Measurements from ENCODE around the gene TUBD1.
"Not testable (repeated sequence)": the region's sequence is repeated elsewhere in the genome, so short reads cannot be mapped to it uniquely, and the experiment has no call there.

TUBD1 gene

DNA sequence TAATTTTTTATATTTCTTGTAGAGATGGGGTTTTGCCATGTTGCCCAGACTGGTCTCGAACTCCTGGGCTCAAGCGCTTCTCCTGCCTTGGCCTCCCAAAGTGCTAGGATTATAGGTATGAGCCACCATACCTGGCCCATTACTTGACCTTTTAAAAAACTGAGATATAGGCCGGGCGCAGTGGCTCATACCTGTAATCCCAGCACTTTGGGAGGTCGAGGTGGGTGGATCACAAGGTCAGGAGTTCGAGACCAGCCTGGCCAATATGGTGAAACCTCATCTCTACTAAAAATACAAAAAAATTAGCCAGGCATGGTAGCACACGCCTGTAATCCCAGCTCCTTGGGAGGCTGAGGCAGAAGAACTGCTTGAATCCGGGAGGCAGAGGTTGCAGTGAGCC lies 19.3 kb downstream of the TUBD1 start:
- DNase-seq: not testable (repeated sequence)

DNA sequence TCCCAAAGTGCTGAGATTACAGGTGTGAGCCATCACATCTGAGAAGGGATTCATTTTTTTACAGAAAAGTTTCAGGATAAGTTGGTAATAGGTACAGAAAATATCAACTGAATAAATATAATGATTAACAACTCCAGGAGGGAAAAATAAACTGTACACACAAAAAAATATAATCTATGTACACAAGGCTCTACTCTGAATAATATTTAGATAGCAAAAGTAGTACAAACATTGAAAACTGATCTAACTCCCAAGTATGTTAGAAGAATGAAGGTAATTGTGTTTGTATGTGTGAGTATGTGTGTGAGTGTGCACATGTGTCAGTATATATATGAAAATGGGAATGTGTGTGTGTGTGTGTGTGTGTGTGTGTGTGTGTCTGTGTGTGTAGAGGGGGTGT lies 20.4 kb downstream of the TUBD1 start:
- no peak for DNase-seq

DNA sequence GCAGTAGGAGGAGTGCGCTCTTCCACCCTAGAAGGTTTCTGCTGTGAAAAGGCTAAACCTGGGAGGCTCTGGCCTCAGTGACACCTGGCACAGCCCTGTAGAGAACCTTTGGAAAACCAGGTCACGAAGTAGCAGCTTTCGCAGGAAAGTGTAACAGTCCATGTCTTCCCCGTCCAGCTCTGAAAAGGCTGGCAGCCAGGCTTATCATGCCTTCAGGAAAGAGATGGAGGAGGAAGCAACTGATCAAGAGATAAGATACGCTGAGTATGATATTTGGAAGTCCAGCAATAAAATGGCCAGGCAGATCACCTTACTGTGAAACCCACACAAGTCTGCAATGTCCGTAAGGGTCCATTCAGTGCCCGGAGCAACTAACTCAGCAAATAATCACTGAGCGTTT lies 22.3 kb downstream of the TUBD1 start:
- DNase-seq: no peak

DNA sequence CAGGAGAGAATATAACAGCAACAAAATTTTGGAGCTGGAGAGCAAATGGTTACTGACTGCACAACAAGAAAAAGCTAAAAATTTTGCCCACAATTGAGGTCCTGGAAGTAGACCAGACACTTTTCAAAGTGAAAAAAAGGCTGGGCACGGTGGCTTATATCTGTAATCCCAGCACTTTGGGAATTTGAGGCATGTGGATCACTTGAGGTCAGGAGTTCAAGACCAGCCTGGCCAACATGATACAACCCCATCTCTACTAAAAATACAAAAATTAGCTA lies 22.9 kb downstream of the TUBD1 start:
- DNase-seq: no peak

DNA sequence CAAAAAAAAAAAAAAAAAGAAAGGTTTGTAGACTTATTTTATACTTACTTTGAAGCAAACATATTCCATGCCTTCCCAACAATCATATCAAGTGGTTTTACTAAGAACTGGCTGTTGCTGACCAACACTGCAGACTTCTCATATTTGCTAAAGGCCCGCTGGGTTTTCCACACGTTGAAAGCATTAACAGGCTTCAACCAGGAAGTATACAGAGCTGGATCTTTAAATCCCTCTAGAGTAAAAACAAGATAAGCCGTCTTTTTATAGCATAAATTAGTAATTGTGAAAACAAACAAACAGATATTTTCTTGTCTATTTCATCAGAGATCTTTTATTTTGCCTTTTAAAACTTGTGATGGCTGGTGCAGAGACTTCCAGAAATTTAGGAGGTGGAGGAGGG lies 29.1 kb downstream of the TUBD1 start:
- no peak for DNase-seq

DNA sequence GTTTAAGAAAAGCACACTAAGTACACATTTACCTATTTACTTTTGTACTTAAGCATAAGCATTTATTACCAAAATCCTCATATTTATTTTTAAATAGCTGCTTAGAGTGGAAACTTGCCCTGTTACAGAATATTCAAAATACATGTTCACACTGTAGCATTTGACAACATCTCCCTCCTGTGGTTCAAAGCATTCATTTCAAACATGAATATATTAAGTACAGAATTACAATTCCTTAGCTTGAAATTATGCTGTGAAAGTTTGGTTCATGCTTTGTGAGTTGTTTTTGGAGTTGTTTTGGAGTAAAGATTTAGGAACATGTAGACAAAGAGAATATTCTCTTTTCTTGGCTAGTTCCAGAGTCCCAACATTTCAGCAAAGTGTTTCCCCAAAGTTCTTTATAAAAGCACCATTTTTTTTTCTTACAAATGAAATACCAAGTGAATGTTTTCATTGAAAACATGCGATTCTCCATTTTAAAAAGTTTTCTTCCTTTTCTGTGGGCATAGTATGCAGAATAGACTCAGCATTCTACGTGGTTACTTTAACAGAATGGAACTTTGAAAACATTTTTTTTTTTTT lies 33.2 kb downstream of the TUBD1 start:
- no peak for DNase-seq

DNA sequence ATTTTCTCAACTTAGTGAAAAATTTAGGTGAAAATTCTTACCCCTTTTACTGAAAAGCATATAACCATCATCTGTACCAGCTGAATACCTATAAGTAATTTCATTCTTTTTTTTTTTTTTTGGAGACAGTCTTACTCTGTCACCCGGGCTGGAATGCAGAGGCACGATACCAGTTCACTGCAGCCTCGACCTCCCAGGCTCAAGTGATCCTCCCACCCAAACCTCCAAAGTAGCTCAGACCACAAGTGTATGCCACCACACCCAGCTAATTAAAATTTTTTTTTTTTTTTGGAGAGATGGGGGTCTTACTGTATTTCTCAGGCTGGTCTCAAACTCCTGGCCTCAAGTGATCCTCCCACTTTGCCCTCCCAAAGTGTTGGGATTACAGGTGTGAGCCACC lies 33.8 kb downstream of the TUBD1 start:
- DNase-seq: no peak

DNA sequence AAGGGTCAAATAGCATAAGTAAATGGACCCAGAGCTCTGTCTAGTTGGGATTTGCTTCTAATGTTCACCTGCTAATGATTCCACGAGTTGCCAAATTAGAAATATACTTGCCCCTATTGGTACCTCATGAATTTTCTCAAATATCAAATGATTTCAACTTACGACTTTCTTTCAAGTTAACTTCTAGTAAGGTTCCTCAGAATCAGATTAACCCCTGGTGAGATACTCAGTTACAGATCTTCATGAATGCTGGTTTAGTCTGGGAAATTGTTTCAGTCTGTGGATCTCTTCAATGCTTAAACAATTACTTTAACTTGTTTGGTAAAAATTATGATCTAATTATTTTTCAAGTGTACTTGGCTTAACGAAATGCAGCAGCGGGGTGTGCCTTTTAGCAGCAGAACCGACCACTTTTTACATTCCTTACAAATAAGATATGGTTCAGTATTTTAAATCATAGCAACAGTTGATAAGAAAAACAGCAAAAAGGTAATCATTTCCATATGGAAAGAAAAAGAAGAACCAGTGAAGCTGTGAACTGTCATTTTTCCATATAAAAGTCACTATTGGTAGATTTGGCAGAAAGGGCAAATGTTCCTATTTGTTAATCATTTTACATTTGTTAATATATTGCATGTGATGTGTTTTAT lies 34.5 kb downstream of the TUBD1 start:
- no peak for DNase-seq

DNA sequence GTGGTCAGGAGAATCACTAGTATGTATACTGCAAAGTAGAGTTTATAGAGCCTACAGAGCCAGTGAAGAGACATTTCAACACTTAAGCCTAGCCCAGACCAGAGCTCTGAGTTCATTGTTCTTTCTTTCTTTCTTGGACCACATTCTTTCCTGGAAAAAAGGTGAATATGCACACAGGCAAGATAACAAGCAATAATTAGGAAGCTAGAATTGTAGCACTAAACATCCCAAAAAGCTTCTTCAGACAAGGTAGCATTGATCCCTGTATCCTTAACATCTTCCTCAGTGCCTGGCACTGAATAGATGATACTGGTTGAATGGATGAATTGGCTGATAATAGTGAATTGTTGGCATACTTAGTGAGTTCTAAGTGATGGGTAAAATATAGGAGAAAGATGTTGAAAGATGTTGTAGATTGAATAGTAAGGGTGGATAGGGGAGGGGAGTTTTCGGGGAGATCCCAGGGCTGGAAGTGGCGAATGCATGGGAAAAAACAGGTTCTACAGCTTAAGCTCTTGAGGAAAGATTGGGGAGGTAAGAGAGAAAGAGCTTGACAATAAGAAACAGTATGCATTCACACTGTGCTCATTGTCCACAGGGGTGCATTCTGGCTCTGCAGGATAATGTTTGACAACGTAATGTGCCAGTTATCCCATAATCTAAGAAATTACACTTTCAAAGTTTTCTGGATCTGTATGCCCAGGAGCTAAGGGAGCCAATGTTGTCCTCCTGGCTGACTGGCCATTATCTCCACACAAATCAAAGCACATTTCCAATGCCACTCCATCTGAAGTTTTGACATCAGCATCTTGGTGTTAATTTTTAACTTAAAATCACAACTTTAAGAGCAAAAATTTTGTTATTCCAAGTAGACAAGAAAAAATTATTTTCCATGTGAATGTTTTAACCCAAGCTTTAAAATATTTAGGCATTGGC lies 35.6 kb downstream of the TUBD1 start:
- DNase-seq: no peak

DNA sequence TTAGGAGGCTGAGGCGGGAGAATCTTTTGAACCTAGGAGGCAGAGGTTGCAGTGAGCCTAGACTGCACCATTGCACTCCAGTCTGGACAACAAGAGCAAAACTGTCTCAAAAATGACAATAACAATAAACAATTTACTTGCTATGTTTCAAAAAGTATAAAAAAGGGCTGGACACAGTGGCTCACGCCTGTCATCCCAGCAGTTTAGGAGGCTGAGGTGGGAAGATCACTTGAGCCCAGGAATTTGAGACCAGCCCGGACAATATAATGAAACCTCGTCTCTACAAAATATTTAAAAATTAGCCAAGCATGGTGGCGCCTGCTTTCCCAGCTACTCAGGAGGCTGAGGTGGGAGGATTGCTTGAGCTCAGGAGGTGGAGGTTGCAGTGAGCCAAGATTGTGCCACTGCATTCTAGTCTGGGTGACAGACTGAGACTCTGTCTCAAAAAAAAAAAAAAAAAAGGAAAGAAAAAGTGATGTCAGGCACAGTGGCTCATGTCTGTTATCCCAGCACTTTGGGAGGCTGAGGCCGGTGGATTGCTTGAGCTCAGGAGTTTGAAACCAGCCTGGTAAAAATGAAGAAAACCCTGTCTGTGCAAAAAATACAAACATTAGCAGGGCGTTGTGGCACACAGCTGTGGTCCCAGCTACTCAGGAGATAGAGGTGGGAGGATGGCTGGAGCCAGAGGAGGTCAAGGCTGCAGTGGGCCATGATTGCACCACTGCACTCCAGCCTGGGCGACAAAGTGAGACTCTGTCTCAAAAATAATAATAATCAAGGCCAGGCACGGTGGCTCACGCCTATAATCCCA lies 38.6 kb downstream of the TUBD1 start:
- not testable (repeated sequence) for DNase-seq

DNA sequence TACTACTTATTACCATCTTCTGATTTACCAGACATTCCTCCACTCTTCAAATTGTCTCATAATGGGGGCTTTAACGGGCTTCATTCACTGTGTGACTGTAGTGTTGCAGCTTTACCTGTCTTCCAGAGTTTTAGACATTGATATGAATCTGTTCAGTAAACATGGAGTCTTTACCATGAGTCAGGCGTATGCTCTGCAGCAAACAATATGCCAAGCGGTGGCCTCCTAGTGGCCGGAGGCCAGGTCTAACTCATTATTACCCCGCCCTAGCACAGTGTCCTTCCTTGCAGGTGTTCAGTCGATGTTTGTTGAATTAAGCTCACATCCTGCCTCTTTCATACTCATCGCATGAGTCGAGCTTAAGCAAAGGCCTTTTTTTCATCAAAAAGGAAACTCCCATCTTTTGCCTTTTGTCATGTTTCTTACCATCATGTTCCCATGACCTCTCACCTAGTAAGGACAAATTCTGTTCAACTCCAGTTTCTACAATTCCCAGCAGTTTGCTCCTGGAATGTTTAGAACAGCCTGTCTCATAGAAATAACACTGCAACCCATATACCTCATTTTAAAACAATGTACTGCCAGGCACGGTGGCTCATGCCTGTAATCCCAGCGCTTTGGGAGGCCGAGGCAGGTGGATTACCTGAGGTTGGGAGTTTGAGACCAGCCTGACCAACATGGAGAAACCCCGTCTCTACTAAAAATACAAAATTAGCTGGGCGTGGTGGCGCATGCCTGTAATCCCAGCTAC lies 39.4 kb downstream of the TUBD1 start:
- no peak for DNase-seq

DNA sequence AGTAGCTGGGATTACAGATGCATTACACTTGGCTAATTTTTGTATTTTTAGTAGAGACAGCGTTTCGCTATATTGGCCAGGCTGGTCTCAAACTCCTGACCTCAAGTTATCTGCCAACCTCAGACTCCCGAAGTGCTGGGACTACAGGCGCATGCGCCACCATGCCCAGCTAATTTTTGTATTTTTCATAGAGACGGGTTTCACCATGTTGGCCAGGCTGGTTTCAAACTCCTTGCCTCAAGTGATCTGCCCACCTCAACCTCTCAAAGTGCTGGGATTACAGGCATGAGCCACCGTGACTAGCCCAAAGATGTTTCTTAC lies 39.9 kb downstream of the TUBD1 start:
- not testable (repeated sequence) for DNase-seq

DNA sequence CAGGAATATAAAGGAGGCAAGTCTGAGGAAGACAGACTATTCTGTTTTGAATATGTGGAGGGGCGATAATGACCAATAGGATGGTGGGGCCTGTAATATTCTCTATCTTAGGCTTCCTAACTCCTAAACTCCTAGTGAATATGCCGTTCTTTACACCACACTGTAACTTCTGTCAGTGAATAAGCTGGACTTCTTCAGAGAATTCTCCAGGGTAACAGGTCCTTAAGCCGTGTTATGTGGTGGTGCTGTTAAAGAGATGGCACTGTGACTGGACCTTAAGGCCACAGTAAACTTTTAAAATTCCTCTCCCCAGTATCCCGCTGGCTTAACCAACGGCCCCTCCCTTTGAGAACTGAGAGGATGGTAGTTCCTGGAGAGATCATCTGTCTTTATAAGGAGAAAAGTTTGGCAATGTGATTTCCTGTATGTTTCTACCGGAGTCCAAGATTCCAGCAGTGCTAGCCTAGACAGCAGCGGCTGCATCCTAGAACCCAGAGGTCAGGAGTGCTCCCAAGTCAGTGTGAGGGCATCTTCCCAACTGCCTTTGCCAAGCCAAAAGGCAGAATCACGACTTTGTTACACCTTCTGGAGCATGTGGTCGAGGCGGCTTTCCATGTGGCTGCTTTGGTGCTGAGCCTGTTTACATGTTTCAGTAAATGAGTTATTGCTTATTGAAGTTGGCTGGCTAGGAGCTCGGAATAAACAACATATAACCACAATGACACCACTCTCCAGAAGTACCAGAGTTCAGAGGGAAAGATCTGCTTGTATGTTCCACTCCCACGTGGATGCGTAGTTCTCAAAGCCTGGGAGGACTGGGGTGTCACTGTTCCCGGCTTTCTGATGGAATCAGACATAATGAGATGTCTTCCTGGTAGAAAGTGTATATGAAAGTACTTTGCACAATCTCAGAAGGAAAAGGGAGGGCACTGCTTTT lies 41.0 kb downstream of the TUBD1 start:
- DNase-seq: no peak

DNA sequence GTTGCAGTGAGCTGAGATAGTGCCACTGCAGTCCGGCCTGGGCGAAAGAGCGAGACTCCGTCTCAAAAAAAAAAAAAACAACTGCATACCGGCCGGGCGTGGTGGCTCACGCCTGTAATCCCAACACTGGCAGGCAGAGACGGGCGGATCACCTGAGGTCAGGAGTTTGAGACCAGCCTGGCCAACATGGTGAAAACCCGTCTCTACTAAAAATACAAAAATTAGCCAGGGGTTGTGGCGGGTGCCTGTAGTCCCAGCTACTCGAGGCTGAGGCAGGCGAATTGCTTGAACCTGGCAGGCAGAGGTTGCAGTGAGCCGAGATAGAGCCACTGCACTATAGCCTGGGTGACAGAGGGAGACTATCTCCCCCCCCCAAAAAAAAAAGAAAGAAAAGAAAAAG lies 42.4 kb downstream of the TUBD1 start:
- DNase-seq: not testable (repeated sequence)

DNA sequence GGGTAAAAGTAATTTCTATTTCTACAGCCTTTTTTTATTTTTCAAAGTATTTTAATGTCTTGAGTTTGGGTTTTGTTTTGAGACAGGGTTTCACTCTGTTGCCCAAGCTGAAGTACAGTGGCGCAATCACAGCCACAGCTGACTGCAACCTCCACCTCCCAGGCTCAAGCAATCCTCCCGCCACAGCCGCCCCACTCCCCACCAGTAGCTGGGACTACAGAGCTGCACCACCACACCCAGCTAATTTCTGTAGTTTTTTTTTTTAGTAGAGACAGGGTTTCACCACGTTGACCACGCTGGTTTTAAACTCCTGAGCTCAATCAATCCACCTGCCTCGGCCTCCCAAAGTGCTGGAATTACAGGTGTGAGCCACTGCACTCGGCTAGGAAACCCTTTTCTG lies 44.0 kb downstream of the TUBD1 start:
- no peak for DNase-seq

DNA sequence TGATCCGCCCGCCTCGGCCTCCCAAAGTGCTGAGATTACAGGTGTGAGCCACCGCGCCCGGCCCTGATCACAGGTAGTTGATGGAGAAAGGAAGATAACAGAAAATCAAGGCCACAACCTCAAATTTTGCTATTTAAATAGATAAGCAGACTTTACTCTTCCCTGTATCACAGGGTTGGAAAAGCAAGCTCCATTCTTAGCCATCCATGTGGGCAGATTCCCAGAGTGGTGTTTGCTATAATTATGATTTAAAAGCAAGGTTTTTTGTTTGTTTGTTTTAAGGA lies 44.4 kb downstream of the TUBD1 start:
- no peak for DNase-seq

DNA sequence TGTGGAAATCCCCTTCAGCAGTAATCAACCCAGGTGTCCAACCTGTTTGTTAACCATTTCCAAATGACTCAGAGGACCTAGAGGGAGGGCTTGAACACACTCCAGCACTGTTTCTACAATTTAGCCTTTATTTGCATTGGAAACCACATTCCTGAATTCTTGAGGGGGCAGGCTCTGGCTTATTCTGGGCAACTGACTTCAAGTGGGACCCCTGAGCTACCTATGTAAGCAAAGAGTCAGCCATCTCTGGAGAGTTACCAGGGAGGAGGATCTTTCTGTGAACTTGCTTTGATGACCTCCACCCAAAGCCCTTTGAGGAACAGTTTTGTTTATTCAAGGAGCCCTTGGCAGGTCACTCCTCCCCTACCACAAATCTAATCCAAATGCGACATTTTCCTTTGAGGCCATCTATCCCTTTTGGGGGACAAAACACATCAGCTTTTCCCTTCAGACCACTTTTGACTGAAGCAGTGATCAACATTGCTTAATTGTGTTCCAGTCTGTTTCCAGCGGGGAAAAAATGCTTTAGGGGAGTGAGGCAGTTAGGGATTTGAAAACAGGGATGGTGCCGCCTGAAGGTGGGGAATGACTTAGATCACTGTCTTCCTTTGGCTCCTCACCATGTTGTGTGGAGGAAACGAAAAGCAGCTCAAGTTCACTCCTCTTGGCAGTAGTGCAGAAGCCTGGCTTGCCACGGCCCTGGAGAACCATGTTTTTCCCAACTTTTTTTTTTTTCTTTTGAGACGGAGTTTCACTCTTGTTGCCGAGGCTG lies 46.2 kb downstream of the TUBD1 start:
- DNase-seq: no peak

DNA sequence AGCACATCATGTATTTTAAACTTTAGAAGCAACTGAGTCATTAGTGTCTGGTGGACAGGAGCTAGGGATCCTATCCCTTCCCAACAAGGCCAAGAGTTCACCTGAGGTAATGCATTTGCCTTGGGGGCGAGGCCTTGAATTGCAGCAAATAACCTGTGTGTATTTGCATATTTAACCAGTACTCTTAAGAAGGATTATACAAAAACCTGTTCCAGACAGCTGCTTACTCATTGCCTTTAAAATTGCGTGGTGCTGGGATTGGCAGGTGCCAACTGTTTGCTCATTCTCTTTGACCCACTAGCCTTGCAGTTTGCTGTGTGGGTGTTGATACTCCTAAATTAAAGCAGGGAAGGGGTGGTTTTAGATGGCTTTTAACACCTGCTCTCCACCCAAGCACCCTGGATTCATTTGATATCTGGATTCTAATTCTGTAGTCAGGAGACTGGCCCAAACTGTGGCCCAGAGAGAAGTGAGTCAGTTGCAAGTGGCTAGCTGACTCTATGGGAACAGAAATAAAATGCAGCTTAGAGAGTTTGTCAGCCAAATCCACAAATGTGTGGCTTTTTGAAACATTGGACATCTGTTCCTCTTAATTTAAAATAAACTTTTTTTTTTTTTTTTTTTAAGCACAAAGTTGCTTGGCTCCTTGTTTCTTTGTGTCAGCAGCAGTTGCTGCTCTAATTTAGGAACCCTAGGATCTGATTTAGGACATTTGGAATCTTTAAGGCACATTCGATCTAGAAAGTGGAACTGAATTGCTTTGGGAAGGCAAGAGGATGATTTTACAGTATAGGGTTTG lies 46.9 kb downstream of the TUBD1 start:
- no peak for DNase-seq

DNA sequence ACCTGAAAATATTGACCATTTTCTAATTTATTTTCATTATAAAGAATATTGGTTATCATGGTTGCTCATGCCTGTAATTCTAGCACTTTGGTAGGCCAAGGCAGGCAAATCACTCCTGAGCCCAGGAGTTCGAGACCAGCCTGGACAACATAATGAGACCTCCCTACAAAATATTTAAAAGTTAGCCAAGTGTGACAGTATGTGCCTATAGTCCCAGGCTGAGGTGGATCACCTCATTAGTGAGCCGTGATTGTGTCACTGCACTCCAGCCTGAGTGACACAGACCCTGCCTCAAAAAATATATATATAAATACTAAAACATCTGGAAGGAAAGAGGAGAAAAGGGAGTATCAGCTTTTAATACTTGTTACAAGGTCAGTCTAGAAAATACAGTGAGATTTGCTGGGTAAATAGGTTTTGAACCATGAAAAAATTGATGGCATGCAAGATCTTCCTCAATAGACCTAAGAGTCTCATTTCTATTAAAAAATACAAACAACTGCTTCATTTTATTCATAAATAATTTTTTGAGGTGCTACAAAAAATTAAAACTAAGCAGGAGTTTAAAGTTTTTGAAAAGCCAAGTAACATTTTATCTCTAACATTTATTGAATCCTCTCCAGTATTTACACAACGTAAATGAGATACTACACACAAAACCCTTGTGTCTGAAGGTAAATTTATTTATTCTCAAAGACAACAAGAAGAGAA lies 47.7 kb downstream of the TUBD1 start:
- no peak for DNase-seq
